Neural progenitor cell (in vitro differentiated cells): Measurements from ENCODE around the gene STIM1. TPM values are rescaled to one million over a fixed set of nuclear protein-coding genes. Genes with fewer than 3 reads are reported as not detected.

Experiments
- DNase-seq: peaks from one replicate; pipeline ENCODE4 v3.0.0-alpha.2; 2016; ENCODE audit warnings: low spot score
- H2AFZ ChIP-seq: fragments of 200-600 bp; sonication (generic); replicated peaks from 2 replicates; pipeline ENCODE4 v1.6.1; 2016; ENCODE audit warnings: antibody characterized with exemption
- H3F3A ChIP-seq: fragments of 200-600 bp; sonication (generic); 2 replicates; pipeline ENCODE4 v1.6.1; 2016; ENCODE audit warnings: antibody characterized with exemption, low read depth
- H3K27ac ChIP-seq: fragments of 200-600 bp; sonication (generic); 2 replicates; pipeline ENCODE4 v1.5.1; 2016; ENCODE audit warnings: mild to moderate bottlenecking
- H3K27me3 ChIP-seq: fragments of 200-600 bp; sonication (generic); 2 replicates; pipeline ENCODE4 v1.6.1; 2016; ENCODE audit warnings: mild to moderate bottlenecking, moderate library complexity
- H3K36me3 ChIP-seq: fragments of 200-600 bp; sonication (generic); 2 replicates; pipeline ENCODE4 v1.5.1; 2016
- H3K4me1 ChIP-seq: fragments of 200-600 bp; sonication (generic); 2 replicates; pipeline ENCODE4 v1.6.1; 2016; ENCODE audit warnings: mixed run types
- H3K4me2 ChIP-seq: fragments of 200-600 bp; sonication (generic); 2 replicates; pipeline ENCODE4 v1.6.1; 2016
- H3K4me3 ChIP-seq: fragments of 200-600 bp; sonication (generic); 2 replicates; pipeline ENCODE4 v1.5.1; 2016
- H3K79me2 ChIP-seq: fragments of 200-600 bp; sonication (generic); 2 replicates; pipeline ENCODE4 v1.6.1; 2016; ENCODE audit warnings: low read depth
- H3K9ac ChIP-seq: fragments of 200-600 bp; sonication (generic); 2 replicates; pipeline ENCODE4 v1.6.1; 2016
- H3K9me3 ChIP-seq: fragments of 200-600 bp; sonication (generic); 2 replicates; pipeline ENCODE4 v1.5.1; 2016; ENCODE audit warnings: low read depth
- H4K20me1 ChIP-seq: fragments of 200-600 bp; sonication (generic); 2 replicates; pipeline ENCODE4 v1.6.1; 2016; ENCODE audit warnings: low read depth
- H3K27ac Mint-ChIP-seq: 3 replicates; pipeline ENCODE4 v1.8.0; 2021; ENCODE audit warnings: mixed read lengths
- H3K27me3 Mint-ChIP-seq: 2 replicates; pipeline ENCODE4 v1.8.0; 2022; ENCODE audit warnings: low read depth, mild to moderate bottlenecking, inconsistent platforms, moderate library complexity, mixed read lengths; ENCODE audit not compliant: insufficient read depth
- H3K36me3 Mint-ChIP-seq: 3 replicates; pipeline ENCODE4 v1.8.0; 2021; ENCODE audit warnings: mixed read lengths
- H3K4me1 Mint-ChIP-seq: 3 replicates; pipeline ENCODE4 v1.8.0; 2021; ENCODE audit warnings: mixed read lengths
- H3K4me3 Mint-ChIP-seq: 3 replicates; pipeline ENCODE4 v1.8.0; 2021; ENCODE audit warnings: mild to moderate bottlenecking, moderate library complexity, mixed read lengths
- H3K9me3 Mint-ChIP-seq: 3 replicates; pipeline ENCODE4 v1.8.0; 2020; ENCODE audit warnings: mixed read lengths
- CTCF ChIP-seq: fragments of 200-600 bp; sonication (generic); IDR thresholded peaks from 2 replicates; pipeline ENCODE4 v1.5.1; 2017; ENCODE audit warnings: antibody characterized with exemption, mild to moderate bottlenecking
- EZH2 ChIP-seq: fragments of 200-600 bp; sonication (generic); IDR thresholded peaks from 2 replicates; pipeline ENCODE4 v1.6.1; 2017; ENCODE audit warnings: antibody characterized with exemption, mild to moderate bottlenecking, moderate library complexity
- EZH2phosphoT487 ChIP-seq: fragments of 200-600 bp; sonication (generic); IDR thresholded peaks from 2 replicates; pipeline ENCODE4 v1.6.1; 2017; ENCODE audit warnings: antibody characterized with exemption
- total RNA-seq: library from RNA; depleted of rRNA; stranded (reverse); fragments of >200 nt; gene quantifications from 2 replicates; pipeline ENCODE4 v1.2.3, GENCODE V29; 2015; ENCODE audit warnings: low replicate concordance

Gene STIM1
- total RNA-seq, 1 donor from 2014 or later, result 18.9 TPM

GRCh38 chr11:3815845-3816244 lies 39.6 kb upstream of the STIM1 start:
- no peak for DNase-seq
- no peak overlapping the region for H3K4me2 ChIP-seq
- H3K27me3 Mint-ChIP-seq, result peaks cover 2% of the 10 kb centered on the region

GRCh38 chr11:3816673-3817072 lies 38.8 kb upstream of the STIM1 start:
- no peak for TF ChIP-seq EZH2
- no peak for TF ChIP-seq CTCF
- TF ChIP-seq EZH2phosphoT487, result no peak
- Histone ChIP-seq H3K36me3 (no peaks in the 10 kb centered on the region), H3K27ac (no peak overlapping the region), H3K9ac (no peak overlapping the region), H3K4me1 (no peaks in the 10 kb centered on the region), H3K9me3 (no peaks in the 10 kb centered on the region), H3K79me2 (no peaks in the 10 kb centered on the region), H3K4me3 (no peak overlapping the region), H4K20me1 (peaks cover 5% of the 10 kb centered on the region), H3K4me2 (no peak overlapping the region), H3F3A (no peaks in the 10 kb centered on the region), H2AFZ (no peak overlapping the region), H3K27me3 (no peaks in the 10 kb centered on the region)
- Mint-ChIP-seq H3K36me3 (peaks cover 3% of the 10 kb centered on the region), H3K27ac (no peak overlapping the region), H3K27me3 (peaks cover 2% of the 10 kb centered on the region), H3K4me3 (no peak overlapping the region), H3K4me1 (peaks cover 8% of the 10 kb centered on the region), H3K9me3 (no peaks in the 10 kb centered on the region)
- no peak for DNase-seq

More at GRCh38 chr11:3815845-3816244, 39.6 kb upstream of the STIM1 start:
- no peaks in the 10 kb centered on the region for H3K4me1 ChIP-seq
- Mint-ChIP-seq H3K4me3 (no peak overlapping the region), H3K27ac (no peak overlapping the region), H3K9me3 (no peaks in the 10 kb centered on the region), H3K4me1 (peaks cover 8% of the 10 kb centered on the region), H3K36me3 (peaks cover 3% of the 10 kb centered on the region)
- H3K9ac ChIP-seq, result peak overlapping the region; percentile 8
- no peaks in the 10 kb centered on the region for H3K9me3 ChIP-seq
- H3K27ac ChIP-seq, result no peak overlapping the region
- no peaks in the 10 kb centered on the region for H3F3A ChIP-seq
- H2AFZ ChIP-seq, result no peak overlapping the region
- H3K27me3 ChIP-seq, result no peaks in the 10 kb centered on the region
- no peak overlapping the region for H3K4me3 ChIP-seq
- no peaks in the 10 kb centered on the region for H3K36me3 ChIP-seq
- peaks cover 5% of the 10 kb centered on the region for H4K20me1 ChIP-seq
- TF ChIP-seq EZH2 (no peak), CTCF (no peak), EZH2phosphoT487 (no peak)
- H3K79me2 ChIP-seq, result no peaks in the 10 kb centered on the region

- Histone ChIP-seq H3K9me3 (no peaks in the 10 kb centered on the region), H3K27me3 (no peaks in the 10 kb centered on the region), H3F3A (no peaks in the 10 kb centered on the region), H3K9ac (no peak overlapping the region), H3K4me1 (no peaks in the 10 kb centered on the region), H3K27ac (no peak overlapping the region), H2AFZ (no peak overlapping the region), H3K36me3 (no peaks in the 10 kb centered on the region), H4K20me1 (peaks cover 5% of the 10 kb centered on the region), H3K79me2 (no peaks in the 10 kb centered on the region), H3K4me2 (no peak overlapping the region), H3K4me3 (no peak overlapping the region)
- Mint-ChIP-seq H3K9me3 (no peaks in the 10 kb centered on the region), H3K4me1 (peaks cover 8% of the 10 kb centered on the region), H3K27me3 (peaks cover 2% of the 10 kb centered on the region), H3K4me3 (no peak overlapping the region), H3K27ac (peak overlapping the region; percentile 75), H3K36me3 (peaks cover 3% of the 10 kb centered on the region)
- no peak for DNase-seq
- TF ChIP-seq CTCF (no peak), EZH2 (no peak), EZH2phosphoT487 (no peak)
Measured at GRCh38 chr11:3817181-3817800, 38.2 kb upstream of the STIM1 start.
